Mammary epithelial cell (primary cell): ENCODE results near the gene OTOP1.
"Not testable (repeated sequence)": the region's sequence is repeated elsewhere in the genome, so short reads cannot be mapped to it uniquely, and the experiment has no call there.

Experiments used
- CTCF ChIP-seq, 2 donors: IDR thresholded peaks in 1 of 2; conservative IDR thresholded peaks in 1 of 2; 2 replicates each; pipeline ENCODE4 v1.5.1; 2011 to 2012; ENCODE audit warnings: inconsistent platforms in 2 of 2, low read length in 2 of 2, mild to moderate bottlenecking in 2 of 2, control low read depth in 1 of 2, low read depth in 1 of 2; ENCODE audit not compliant: insufficient read depth in 1 of 2; ENCODE audit errors: extremely low read depth in 1 of 2
- EZH2 ChIP-seq: IDR thresholded peaks from 2 replicates; pipeline ENCODE4 v1.6.1; 2012; ENCODE audit warnings: low read length, inconsistent platforms, borderline replicate concordance

GRCh38 chr4:4145622-4146021, 81.1 kb downstream of the OTOP1 start:
- peak; percentile 13 to 51 for TF ChIP-seq CTCF (conservative IDR thresholded peaks at IDR 0.05 in 1 of 2, IDR thresholded peaks at IDR 0.05 in 1 of 2; ENCODE audit: extremely low read depth in 1 of 2, insufficient read depth in 1 of 2, low read depth in 1 of 2, low read length in 2 of 2)
- TF ChIP-seq EZH2 = not testable (repeated sequence)
